GM20431 (cell line): Measurements from ENCODE around the gene ATRIP.
"Not testable (repeated sequence)": the region's sequence is repeated elsewhere in the genome, so short reads cannot be mapped to it uniquely, and the experiment has no call there.

Experiments
- in situ Hi-C: fragments of 300-500 bp; cut with MseI, MboI; formaldehyde crosslinking; loops from one replicate; pipeline ENCODE4 v1.15.0; 2020; ENCODE audit warnings: low sequenced_read_pairs; ENCODE audit not compliant: unreplicated experiment

Gene ATRIP

DNA sequence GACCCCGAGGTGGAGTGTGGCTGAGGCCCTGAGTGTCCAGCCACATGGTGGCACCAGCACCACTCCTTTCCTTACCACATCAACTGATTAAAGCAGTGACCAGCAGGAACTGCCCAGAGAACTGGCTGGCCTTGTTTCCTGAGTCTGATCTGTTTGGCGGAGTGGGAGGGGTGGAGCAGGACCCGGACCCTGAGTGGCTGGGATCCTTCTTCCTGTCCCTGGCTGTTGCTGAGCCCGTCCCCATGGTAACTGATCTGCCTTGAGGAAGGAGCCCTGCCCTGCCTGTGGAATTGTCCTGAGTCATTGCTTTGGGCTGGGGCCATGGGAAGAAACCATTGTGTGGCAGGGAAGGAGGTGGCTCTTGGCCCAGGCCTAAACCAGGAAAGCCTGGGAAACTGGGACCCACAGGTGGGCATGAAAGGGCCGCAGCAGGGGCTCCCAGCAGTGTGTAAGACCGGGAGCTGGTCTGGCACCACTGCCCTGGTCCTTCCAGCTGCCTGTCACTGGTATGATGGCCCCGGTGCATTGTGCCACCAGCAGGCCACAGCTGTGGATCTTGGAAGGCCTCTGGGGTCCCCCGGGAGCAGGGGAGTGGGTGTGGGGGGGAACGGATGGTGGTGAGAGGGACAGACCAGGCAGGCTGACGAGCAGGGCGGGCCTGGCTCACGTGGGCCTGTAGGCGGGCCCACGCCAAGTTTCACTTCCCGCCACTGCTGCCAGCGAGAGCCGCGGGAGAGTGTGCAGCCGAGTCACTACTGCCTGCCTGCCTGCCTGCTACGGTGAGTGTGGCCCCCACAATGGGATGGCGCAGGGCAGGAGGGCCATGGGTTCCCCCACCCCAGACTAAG is 19.2 kb downstream of the ATRIP start:
- in situ Hi-C loops: no loop called here

DNA sequence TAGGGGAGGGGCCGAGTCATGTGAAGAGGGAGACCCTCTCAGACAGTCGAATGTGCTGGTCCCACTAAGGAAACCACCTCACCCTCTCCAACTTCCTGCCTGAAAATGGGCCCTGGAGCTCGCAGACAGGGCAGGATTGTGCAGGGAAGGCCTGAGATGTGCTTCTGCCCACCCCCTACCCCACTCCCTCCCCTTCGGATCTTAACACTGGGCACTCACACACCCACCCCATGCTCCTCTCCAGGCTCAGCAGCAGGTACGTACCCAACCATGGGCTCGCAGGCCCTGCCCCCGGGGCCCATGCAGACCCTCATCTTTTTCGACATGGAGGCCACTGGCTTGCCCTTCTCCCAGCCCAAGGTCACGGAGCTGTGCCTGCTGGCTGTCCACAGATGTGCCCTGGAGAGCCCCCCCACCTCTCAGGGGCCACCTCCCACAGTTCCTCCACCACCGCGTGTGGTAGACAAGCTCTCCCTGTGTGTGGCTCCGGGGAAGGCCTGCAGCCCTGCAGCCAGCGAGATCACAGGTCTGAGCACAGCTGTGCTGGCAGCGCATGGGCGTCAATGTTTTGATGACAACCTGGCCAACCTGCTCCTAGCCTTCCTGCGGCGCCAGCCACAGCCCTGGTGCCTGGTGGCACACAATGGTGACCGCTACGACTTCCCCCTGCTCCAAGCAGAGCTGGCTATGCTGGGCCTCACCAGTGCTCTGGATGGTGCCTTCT is 20.0 kb downstream of the ATRIP start:
- in situ Hi-C loops: no loop called here

DNA sequence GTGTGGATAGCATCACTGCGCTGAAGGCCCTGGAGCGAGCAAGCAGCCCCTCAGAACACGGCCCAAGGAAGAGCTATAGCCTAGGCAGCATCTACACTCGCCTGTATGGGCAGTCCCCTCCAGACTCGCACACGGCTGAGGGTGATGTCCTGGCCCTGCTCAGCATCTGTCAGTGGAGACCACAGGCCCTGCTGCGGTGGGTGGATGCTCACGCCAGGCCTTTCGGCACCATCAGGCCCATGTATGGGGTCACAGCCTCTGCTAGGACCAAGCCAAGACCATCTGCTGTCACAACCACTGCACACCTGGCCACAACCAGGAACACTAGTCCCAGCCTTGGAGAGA is 20.5 kb downstream of the ATRIP start:
- in situ Hi-C loops: no loop called here

DNA sequence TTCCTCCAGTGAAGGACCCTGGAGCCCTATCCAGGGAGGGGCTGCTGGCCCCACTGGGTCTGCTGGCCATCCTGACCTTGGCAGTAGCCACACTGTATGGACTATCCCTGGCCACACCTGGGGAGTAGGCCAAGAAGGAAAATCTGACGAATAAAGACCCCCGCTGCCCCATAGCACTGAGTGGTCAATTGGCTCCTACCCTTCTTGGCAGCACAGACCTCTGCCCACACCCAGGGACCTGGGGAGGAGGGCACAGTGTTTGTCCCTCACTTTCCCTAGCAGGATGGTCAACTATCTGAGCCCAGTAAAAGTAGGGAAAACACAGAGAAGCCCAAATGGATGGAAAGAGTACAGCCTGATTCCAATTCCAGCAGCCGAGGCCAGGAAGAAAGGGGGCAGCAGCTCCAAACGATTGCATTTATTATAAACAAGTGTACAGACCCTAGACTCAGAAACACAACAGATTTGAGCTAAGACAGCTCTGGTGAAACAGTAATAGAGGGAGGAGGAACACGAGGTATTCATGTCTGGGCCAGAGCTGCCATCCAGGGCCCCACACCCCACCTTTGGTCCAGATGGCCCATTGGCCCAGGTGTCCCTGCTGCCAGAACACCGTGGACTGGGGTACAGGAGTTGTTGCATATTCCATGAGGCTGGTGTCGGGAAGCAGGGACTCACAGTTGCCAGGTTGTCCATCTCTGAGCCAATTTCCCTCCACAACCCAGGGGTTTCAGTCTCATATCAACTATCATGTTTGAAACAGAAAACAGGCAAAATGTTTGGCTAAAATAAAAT is 21.1 kb downstream of the ATRIP start:
- in situ Hi-C loops: no loop called here

DNA sequence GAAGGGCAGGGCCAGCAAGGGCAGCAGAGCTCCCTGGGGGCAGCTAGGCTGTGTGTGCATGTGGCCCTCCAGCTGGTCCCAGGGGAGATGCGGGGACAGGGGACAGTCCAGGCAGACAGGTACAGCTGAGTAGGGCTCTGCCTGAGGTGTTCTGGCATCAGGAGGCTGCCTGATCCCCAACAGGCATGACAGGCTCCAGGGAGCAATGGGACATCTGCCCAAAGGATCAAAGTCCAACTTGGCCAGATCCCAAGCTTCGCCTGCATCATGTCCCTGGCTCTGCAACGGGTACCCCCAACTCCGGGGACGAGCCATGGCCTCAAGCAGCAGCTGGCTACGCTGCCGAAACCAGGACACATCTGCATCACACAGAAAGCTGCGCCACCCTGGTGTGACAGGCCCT is 21.8 kb downstream of the ATRIP start:
- in situ Hi-C loops: no loop called here

DNA sequence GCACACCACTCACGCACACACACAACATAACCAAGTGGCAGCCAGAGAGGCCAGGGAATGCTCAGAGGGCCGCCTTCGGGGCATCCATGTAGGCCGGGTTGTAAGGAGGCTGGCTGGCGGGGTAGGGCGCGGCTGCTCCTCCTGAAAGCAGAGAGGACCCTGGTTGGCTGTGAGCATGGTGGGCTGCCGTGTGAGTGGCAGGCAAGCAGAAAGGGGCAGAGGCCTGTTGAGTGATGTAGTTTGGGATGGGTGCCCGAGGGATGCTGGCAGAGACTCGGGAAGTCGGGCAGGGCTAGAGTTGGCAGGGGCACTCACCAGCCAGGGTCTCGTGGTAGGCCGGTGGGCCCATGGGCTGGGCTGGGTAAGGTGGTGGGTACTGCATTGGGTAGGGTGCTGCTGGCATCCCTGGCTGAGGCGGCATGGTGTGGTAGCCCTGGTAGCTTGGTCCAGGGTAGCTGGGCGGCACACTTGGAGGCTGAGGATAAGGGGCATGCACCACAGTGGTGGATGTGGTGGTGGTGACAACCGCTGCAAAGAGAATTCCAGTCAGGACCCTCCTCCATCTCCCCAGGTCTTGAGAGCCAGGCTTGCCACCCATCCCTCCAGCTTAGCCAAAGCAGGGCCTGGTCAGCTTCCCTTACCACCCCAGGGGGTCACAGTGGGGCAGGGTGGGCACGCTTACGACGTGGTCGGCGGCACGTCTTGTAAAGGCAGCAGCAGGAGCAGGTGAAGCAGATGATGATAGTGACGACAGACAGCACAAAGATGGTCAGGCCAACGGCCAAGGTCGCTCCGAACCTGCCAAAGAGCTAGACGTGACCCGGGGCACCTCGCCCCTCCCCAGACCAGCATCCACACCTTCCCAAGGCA is 22.7 kb downstream of the ATRIP start:
- in situ Hi-C loops: no loop called here

DNA sequence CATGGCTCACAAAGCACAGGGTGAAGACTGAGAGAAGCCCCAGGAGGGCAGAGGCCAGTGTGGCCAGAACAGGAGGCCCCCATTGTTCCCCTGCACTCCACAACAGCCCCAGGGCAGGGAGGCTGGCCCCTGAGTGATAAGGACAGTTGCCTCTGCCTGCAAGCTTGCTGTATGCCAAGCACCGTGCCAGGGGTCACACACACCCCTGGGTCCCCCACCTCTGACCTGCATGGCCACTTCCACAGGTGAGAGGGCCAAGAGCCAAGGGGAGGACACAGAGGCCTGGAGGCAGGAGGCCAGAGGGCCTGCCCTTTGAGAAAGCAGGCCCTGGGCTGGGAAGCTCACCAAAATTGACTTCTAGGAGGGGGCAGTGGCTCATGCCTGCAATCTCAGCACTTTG is 23.7 kb downstream of the ATRIP start:
- in situ Hi-C loops: no loop called here

DNA sequence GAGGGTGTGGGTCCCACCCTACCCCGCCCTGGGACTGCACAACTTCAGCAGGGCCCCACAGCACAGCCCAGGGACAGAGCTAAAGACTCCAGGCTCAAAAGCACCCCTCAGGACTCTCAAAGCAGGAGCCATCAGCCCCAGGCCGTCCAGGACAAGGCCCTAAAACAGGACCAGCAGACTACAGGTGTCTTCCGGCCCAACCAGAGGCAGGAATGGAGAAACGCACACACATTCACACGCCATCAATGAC is 26.1 kb downstream of the ATRIP start:
- in situ Hi-C loops: no loop called here

DNA sequence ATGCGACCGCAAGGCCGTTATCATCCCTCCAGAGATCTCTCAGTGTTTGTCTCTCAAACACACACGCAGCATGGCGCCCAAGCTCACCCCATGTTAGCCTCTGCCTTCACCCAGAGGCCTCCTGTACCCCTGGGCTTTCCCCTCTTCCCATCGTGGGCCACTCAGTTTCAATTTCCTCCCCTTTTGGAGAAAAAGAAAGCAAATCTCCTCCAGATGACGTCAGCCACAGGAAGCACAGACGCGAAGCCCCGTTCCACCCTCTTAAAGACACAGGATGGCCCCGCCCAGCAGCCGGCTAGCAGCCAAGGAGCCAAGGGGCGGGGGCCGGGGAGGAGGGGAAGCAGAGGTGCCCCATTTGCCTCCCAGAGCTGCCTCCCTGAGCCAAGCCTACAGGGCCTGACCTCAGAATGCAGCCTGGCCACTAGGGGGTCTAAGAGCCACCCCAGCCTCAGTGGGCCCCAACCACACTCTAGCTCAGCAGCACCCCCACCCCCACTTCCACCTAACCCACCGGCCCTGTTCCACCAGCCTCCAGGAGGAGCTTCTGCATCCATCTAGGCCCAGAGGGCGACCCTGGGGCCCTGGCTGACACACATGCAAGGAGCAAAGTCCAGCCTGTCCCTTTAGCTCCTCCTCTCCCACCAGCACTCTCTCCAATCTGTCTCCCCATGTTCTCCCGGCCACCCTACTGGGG is 26.5 kb downstream of the ATRIP start:
- in situ Hi-C loops: no loop called here

DNA sequence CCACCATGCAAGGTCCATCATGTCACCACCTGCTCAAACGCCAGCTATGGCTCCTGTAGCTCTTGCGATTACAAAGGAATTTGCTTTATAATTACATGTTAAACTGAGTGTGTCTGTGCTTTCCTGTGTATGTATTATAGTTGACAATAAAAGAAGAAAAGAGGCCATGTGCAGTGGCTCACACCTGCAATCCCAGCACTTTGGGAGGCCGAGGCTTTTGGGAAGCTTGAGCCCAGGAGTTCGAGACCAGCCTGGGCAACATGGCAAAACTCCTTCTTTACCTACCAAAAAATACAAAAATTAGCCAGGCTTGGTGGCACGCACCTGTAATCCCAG is 27.0 kb downstream of the ATRIP start:
- in situ Hi-C loops: no loop called here

DNA sequence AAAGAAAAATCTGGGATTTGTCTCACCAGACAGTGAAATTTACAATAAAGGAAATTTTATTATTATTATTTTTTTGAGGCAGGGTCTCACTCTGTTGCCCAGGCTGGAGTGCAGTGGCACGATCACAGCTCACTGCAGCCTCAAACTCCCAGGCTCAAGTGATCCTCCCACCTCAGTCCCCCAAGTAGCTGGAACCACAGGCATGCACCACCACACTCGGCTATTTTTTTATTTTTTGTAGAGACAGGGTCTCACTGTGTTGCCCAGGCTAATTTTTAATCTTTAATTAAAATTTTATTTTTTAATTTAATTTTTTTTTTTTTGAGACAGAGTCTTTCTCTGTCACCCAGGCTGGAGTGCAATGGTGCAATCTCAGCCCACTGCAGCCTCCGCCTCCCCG is 27.5 kb downstream of the ATRIP start:
- in situ Hi-C loops: not testable (repeated sequence)

DNA sequence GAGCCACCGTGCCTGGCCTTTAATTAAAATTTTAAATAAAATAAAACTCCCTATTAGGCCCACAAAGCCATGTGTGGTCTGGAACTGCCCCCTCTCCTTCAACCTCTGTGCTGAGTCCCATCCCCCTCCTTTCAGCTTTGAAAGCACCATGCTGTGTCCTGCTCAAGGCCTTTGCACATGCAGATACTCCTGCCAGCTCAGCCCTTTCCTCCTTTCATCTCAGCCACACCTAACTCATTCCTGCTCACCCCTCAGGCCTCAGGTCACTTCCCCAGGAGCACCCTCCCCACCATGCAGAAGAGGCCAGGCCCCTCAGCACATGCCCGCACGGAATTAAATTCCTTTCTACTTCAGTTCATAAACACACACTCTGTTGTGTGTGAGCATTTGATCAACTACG is 28.1 kb downstream of the ATRIP start:
- in situ Hi-C loops: no loop called here

DNA sequence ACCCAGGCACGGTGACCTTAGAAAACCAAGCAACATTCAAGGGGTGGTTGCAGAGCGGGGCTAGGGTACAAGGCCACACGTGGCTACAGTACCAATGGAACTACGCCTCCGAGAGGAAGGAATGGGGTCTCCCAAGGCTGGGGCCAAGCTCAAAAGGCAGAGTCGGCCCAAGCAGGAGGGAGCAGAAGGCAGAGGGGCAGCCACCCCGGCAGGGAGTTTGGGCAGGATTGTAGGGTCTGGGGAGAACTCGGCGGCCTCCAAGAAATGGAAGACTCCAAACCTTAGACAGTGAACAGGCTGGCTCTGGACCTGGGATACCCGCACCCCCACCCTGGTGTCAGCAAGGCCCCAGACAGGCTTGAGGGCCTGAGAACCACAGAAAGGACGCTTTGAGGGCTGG is 28.7 kb downstream of the ATRIP start:
- in situ Hi-C loops: no loop called here

DNA sequence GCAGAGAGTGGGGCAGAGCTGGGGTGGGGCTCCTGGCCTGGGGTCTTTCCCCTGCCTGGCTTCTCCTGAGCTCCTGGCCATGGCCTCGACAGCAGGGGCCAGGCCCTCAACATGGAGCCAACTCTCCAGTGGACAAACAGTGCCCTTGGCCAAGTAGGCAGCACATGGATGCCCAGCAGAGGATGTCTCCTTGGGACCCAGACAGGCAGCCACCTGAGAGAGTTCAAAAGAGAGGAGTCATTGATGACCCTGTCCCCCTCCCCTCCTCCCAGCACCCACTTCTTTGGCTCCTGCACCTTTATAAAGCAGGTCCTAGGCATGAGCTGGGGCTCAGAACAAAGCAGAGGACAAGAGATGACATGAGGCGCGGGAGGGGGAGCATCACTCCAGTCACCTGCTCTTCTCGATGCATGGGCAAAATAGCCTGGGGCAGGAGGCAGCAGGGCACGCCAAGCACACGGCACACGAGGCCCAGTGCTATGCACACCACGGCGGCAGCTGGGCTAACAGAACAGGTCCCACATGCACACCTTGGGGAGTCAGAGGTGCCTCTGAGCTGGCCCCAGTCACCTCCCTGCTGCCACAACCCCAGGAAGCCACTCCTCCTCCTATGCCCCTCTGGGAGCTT is 30.0 kb downstream of the ATRIP start:
- in situ Hi-C loops: no loop called here

DNA sequence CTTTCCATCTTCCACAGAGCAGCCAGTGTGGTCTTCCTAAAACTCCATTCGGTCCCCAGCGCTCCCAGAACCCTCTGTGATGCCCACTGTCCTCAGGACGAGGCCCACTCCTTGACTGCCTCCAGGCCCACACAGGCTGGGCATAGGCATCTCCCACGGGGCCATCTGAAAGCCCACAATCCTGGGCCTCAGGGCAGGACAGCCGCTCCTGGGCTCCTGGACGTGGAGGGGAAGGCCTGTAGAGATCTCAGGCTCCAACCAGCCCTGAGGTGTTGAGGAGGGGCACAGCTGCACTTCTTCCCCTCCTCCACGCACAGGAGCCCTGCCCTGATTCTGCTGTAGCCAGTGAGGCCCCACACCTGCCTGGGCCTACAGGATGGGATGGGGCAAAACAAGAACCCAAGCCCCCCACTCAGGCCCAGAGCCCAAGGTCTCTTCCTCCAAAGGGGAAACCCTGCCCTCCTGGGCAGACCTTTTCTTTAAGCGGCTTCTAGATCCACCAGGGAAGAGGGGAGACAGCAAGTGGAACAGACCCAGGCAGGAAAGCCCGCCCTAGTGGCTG is 31.5 kb downstream of the ATRIP start:
- in situ Hi-C loops: no loop called here

DNA sequence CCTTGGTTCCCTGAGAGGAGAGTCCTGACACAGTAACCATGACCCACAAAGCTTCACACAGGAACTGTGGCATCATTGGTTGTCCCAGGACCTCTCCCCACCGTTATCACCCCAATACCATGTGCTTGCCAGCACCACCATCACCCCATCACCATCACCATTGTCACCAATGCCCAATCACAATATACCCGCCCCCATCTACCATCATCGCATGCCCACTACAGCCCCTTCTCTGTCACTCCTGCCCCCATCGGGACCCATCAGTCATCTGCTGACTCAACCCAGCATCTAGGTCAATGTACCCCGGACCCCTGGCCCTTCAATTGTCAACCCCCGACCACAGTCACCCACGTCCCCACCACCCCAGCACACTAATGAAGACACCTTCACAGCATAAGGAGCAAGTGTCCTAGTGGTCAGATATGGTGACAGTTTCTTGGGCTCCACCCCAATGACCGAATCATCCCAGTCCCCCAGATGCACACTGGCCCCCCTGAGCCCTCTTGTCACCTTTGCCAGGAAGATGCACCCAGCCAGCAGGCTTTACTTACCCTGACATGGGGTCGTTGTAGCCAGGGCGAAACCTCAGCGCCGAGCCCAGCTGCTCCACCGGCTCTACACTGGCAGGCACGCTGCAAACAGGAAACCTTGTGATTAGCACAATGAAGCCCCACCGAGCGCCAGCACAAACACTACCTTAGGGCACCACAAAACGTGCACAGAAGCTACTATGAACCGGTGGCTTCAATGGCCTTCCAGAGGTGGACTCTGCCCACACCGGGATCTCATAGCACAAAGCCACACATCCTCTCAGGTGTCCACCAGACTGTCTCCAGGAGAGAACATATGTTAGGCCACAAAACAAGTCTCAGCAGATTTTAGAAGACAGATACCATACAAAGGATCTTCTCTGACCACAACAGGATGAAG is 32.4 kb downstream of the ATRIP start:
- in situ Hi-C loops: no loop called here

DNA sequence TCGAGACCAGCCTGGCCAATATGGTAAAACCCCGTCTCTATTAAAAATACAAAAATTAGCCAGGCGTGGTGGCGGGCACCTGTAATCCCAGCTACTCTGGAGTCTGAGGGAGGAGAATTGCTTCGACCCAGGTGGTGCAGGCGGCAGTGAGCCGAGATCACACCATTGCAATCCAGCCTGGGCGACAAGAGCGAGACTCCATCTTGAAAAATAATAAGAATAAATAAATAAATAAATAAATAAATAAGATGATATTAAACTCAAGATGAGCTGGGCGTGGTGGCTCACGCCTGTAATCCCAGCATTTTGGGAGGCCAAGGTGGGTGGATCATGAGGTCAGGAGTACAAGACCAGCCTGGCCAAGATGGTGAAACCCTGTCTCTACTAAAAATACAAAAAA is 34.4 kb downstream of the ATRIP start:
- in situ Hi-C loops: not testable (repeated sequence)

DNA sequence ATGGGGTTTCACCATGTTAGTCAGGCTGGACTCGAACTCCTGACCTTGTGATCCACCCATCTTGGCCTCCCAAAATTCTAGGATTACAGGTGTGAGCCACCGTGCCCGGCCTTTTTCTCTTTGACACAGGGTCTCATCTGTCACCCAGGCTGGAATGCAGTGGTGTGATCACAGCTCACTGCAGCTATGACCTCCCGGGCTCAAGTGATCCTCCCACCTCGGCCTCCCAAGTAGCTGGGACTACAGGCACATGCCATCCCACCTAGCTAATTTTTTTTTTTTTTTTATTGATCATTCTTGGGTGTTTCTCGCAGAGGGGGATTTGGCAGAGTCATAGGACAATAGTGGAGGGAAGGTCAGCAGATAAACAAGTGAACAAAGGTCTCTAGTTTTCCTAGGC is 36.3 kb downstream of the ATRIP start:
- in situ Hi-C loops: not testable (repeated sequence)
